22Rv1 (cell line): ENCODE data around the gene STRA8.

Source experiments
- H3K27ac ChIP-seq: fragments of 450-650 bp; 2 replicates; pipeline ENCODE4 v1.5.1; 2017
- CTCF ChIP-seq: fragments of 450-650 bp; IDR thresholded peaks from 2 replicates; pipeline ENCODE4 v1.5.1; 2017; ENCODE audit warnings: mild to moderate bottlenecking
- ZFX ChIP-seq: fragments of 450-650 bp; IDR thresholded peaks from 2 replicates; pipeline ENCODE4 v1.6.1; 2017; ENCODE audit warnings: antibody characterized with exemption, borderline replicate concordance

STRA8 gene

GRCh38 chr7:135239263-135239662 lies 5.6 kb downstream of the STRA8 start:
- no peak for TF ChIP-seq CTCF
- H3K27ac ChIP-seq, result no peak overlapping the region

GRCh38 chr7:135240441-135240840 lies 6.8 kb downstream of the STRA8 start:
- TF ChIP-seq ZFX (no peak), CTCF (no peak)

GRCh38 chr7:135242096-135242684 lies 8.6 kb downstream of the STRA8 start:
- H3K27ac ChIP-seq, result no peak overlapping the region
- TF ChIP-seq CTCF (no peak), ZFX (no peak)

More at GRCh38 chr7:135240441-135240840, 6.8 kb downstream of the STRA8 start:
- no peak overlapping the region for H3K27ac ChIP-seq

GRCh38 chr7:135245226-135246190 lies 11.9 kb downstream of the STRA8 start:
- TF ChIP-seq CTCF (no peak), ZFX (no peak)
- H3K27ac ChIP-seq, result no peak overlapping the region

GRCh38 chr7:135246191-135246825 lies 12.7 kb downstream of the STRA8 start:
- no peak for TF ChIP-seq ZFX
- no peak for TF ChIP-seq CTCF
- no peak overlapping the region for H3K27ac ChIP-seq

GRCh38 chr7:135247746-135248471 lies 14.3 kb downstream of the STRA8 start:
- H3K27ac ChIP-seq, result no peak overlapping the region
- TF ChIP-seq ZFX (no peak), CTCF (no peak)
